T-helper 1 cell treated with Interleukin-12 subunit alpha and Interleukin-12 subunit beta and Interleukin-4 antibody, amounts not matched to agents 30 μg/mL and 1 μg/mL, for 36 hours (primary cell): ENCODE data around the gene PDIK1L.

Experiments used
- H3K27ac Mint-ChIP-seq: one replicate; pipeline ENCODE4 v1.8.0; 2021; ENCODE audit warnings: mild to moderate bottlenecking, mixed read lengths
- H3K27me3 Mint-ChIP-seq: one replicate; pipeline ENCODE4 v1.8.0; 2021; ENCODE audit warnings: low read depth, mixed read lengths
- H3K36me3 Mint-ChIP-seq: one replicate; pipeline ENCODE4 v1.8.0; 2021; ENCODE audit warnings: low read depth, mixed read lengths
- H3K4me1 Mint-ChIP-seq: one replicate; pipeline ENCODE4 v1.8.0; 2021; ENCODE audit warnings: low read depth, mixed read lengths
- H3K4me3 Mint-ChIP-seq: one replicate; pipeline ENCODE4 v1.8.0; 2021; ENCODE audit warnings: mild to moderate bottlenecking, moderate library complexity, mixed read lengths
- H3K9me3 Mint-ChIP-seq: one replicate; pipeline ENCODE4 v1.8.0; 2021; ENCODE audit warnings: mixed read lengths

Gene PDIK1L

GRCh38 chr1:26145041-26145959 is 33.7 kb downstream of the PDIK1L start:
- Mint-ChIP-seq H3K9me3 (no peaks in the 10 kb centered on the region), H3K4me1 (peaks cover 3% of the 10 kb centered on the region)

GRCh38 chr1:26145960-26146294 is 34.3 kb downstream of the PDIK1L start:
- no peak overlapping the region for H3K27ac Mint-ChIP-seq

More at GRCh38 chr1:26145041-26145959, 33.7 kb downstream of the PDIK1L start:
- H3K27ac Mint-ChIP-seq = no peak overlapping the region
- H3K36me3 Mint-ChIP-seq = no peaks in the 10 kb centered on the region
- peaks cover 36% of the 10 kb centered on the region for H3K27me3 Mint-ChIP-seq
- peak overlapping the region; percentile 40 for H3K4me3 Mint-ChIP-seq

GRCh38 chr1:26148887-26149286 is 37.3 kb downstream of the PDIK1L start:
- H3K36me3 Mint-ChIP-seq = no peaks in the 10 kb centered on the region
- no peak overlapping the region for H3K4me3 Mint-ChIP-seq
- peaks cover 49% of the 10 kb centered on the region for H3K27me3 Mint-ChIP-seq
- H3K27ac Mint-ChIP-seq = no peak overlapping the region
- H3K4me1 Mint-ChIP-seq = peaks cover 3% of the 10 kb centered on the region
- H3K9me3 Mint-ChIP-seq = no peaks in the 10 kb centered on the region

More at GRCh38 chr1:26145960-26146294, 34.3 kb downstream of the PDIK1L start:
- Mint-ChIP-seq H3K9me3 (no peaks in the 10 kb centered on the region), H3K4me1 (peaks cover 3% of the 10 kb centered on the region), H3K27me3 (peaks cover 36% of the 10 kb centered on the region), H3K4me3 (no peak overlapping the region), H3K36me3 (no peaks in the 10 kb centered on the region)

- Mint-ChIP-seq H3K27ac (no peak overlapping the region), H3K4me3 (no peak overlapping the region), H3K27me3 (peaks cover 75% of the 10 kb centered on the region), H3K4me1 (peaks cover 2% of the 10 kb centered on the region), H3K9me3 (no peaks in the 10 kb centered on the region), H3K36me3 (no peaks in the 10 kb centered on the region)
Observed at GRCh38 chr1:26153966-26154532, 42.4 kb downstream of the PDIK1L start.

- Mint-ChIP-seq H3K9me3 (no peaks in the 10 kb centered on the region), H3K27ac (no peak overlapping the region), H3K27me3 (peaks cover 77% of the 10 kb centered on the region), H3K4me1 (peaks cover 2% of the 10 kb centered on the region), H3K4me3 (no peak overlapping the region), H3K36me3 (no peaks in the 10 kb centered on the region)
Observed at GRCh38 chr1:26154750-26155149, 43.1 kb downstream of the PDIK1L start.

- H3K27me3 Mint-ChIP-seq = peaks cover 80% of the 10 kb centered on the region
- H3K27ac Mint-ChIP-seq = no peak overlapping the region
- no peaks in the 10 kb centered on the region for H3K36me3 Mint-ChIP-seq
- no peak overlapping the region for H3K4me3 Mint-ChIP-seq
- H3K9me3 Mint-ChIP-seq = no peaks in the 10 kb centered on the region
- H3K4me1 Mint-ChIP-seq = peaks cover 2% of the 10 kb centered on the region
Observed at GRCh38 chr1:26155370-26156284, 44.0 kb downstream of the PDIK1L start.

- Mint-ChIP-seq H3K4me3 (no peak overlapping the region), H3K27me3 (peaks cover 82% of the 10 kb centered on the region), H3K27ac (no peak overlapping the region), H3K36me3 (no peaks in the 10 kb centered on the region), H3K4me1 (peaks cover 3% of the 10 kb centered on the region), H3K9me3 (no peaks in the 10 kb centered on the region)
Observed at GRCh38 chr1:26156285-26157038, 44.8 kb downstream of the PDIK1L start.

GRCh38 chr1:26158271-26158907 is 46.8 kb downstream of the PDIK1L start:
- Mint-ChIP-seq H3K36me3 (no peaks in the 10 kb centered on the region), H3K4me1 (peaks cover 5% of the 10 kb centered on the region), H3K27ac (no peak overlapping the region), H3K4me3 (no peak overlapping the region), H3K27me3 (peaks cover 86% of the 10 kb centered on the region), H3K9me3 (no peaks in the 10 kb centered on the region)

- Mint-ChIP-seq H3K27ac (no peak within 1 kb of the TSS), H3K36me3 (no peaks in the 10 kb centered on the region), H3K4me3 (no peak within 1 kb of the TSS), H3K9me3 (no peaks in the 10 kb centered on the region), H3K4me1 (peaks cover 9% of the 10 kb centered on the region), H3K27me3 (peaks cover 84% of the 10 kb centered on the region)
Observed at GRCh38 chr1:26158908-26159742, 47.5 kb downstream of the PDIK1L start, which contains the start of gene FAM110D. TSS of gene FAM110D (plus strand) at chr1:26159079. CDS start at chr1:26161292, 2,213 bp downstream.

- Mint-ChIP-seq H3K36me3 (no peaks in the 10 kb centered on the region), H3K27me3 (peaks cover 81% of the 10 kb centered on the region), H3K27ac (no peak overlapping the region), H3K4me1 (peaks cover 9% of the 10 kb centered on the region), H3K9me3 (no peaks in the 10 kb centered on the region), H3K4me3 (no peak overlapping the region)
Observed at GRCh38 chr1:26159743-26160039, 48.1 kb downstream of the PDIK1L start.

- no peak overlapping the region for H3K27ac Mint-ChIP-seq
- H3K4me1 Mint-ChIP-seq = peaks cover 18% of the 10 kb centered on the region
- H3K4me3 Mint-ChIP-seq = no peak overlapping the region
- H3K27me3 Mint-ChIP-seq = peaks cover 81% of the 10 kb centered on the region
- H3K36me3 Mint-ChIP-seq = no peaks in the 10 kb centered on the region
- H3K9me3 Mint-ChIP-seq = no peaks in the 10 kb centered on the region
Observed at GRCh38 chr1:26160527-26161414, 49.1 kb downstream of the PDIK1L start.

- Mint-ChIP-seq H3K36me3 (no peaks in the 10 kb centered on the region), H3K4me3 (peak overlapping the region; percentile 44), H3K27me3 (peaks cover 81% of the 10 kb centered on the region), H3K4me1 (peaks cover 21% of the 10 kb centered on the region), H3K9me3 (no peaks in the 10 kb centered on the region), H3K27ac (no peak overlapping the region)
Observed at GRCh38 chr1:26161415-26162219, 50.0 kb downstream of the PDIK1L start.
